NCI-H226 (cell line): Measurements from ENCODE around the gene PCDHGA5.
A peak's percentile ranks its signal among the peaks of the same experiment; 100 is the strongest.
"Not testable (repeated sequence)": the region's sequence is repeated elsewhere in the genome, so short reads cannot be mapped to it uniquely, and the experiment has no call there.

ENCODE experiments used
- DNase-seq: peaks from one replicate; pipeline ENCODE4 v3.0.0-alpha.2; 2015

Gene PCDHGA5

GRCh38 chr5:141388661-141389060, 24.7 kb downstream of the PCDHGA5 start:
- no peak for DNase-seq

DNA sequence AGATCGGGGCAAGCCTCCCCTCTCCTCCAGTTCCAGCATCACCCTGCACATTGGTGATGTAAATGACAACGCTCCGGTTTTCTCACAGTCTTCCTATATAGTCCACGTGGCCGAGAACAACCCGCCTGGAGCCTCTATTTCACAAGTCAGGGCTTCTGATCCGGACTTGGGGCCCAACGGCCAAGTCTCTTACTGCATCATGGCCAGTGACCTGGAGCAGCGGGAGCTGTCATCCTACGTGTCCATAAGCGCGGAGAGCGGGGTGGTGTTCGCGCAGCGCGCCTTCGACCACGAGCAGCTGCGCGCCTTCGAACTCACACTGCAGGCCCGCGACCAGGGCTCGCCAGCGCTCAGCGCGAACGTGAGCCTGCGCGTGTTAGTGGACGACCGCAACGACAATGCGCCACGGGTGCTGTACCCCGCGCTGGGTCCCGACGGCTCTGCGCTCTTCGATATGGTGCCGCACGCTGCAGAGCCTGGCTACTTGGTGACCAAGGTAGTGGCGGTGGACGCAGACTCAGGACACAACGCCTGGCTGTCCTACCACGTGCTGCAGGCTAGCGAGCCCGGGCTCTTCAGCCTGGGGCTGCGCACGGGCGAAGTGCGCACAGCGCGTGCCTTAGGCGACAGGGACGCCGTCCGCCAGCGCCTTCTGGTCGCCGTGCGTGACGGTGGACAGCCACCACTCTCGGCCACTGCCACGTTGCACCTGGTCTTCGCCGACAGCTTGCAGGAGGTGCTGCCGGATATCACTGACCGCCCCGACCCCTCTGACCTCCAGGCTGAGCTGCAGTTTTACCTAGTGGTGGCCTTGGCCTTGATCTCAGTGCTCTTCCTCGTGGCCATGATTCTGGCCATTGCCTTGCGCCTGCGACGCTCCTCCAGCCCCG, 25.4 kb downstream of the PCDHGA5 start:
- no peak for DNase-seq

- no peak for DNase-seq
These were observed 28.7 kb downstream of the PCDHGA5 start, which contains the start of gene PCDHGA8 for GRCh38 chr5:141392429-141393198. Gene PCDHGA8 (plus strand): TSS chr5:141392633. CDS start chr5:141392814, 181 bp downstream.

DNA sequence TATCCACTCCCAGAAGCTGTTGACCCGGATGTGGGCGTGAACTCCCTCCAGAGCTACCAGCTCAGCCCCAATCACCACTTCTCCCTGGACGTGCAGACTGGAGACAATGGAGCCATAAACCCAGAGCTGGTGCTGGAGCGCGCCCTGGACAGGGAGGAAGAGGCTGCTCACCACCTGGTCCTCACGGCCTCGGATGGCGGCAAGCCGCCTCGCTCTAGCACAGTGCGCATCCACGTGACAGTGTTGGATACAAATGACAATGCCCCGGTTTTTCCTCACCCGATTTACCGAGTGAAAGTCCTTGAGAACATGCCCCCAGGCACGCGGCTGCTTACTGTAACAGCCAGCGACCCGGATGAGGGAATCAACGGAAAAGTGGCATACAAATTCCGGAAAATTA, 29.3 kb downstream of the PCDHGA5 start:
- no peak for DNase-seq

GRCh38 chr5:141394401-141395187, 30.6 kb downstream of the PCDHGA5 start:
- not testable (repeated sequence) for DNase-seq

GRCh38 chr5:141397756-141398551, 34.0 kb downstream of the PCDHGA5 start, which contains the start of gene PCDHGB5:
Gene PCDHGB5 (plus strand): TSS chr5:141397947. CDS start chr5:141398128, 181 bp downstream.
- not testable (repeated sequence) for DNase-seq

- DNase-seq: no peak
These were observed 34.6 kb downstream of the PCDHGA5 start for GRCh38 chr5:141398608-141399007.

- no peak for DNase-seq
These were observed 35.7 kb downstream of the PCDHGA5 start for GRCh38 chr5:141399555-141400258.

DNA sequence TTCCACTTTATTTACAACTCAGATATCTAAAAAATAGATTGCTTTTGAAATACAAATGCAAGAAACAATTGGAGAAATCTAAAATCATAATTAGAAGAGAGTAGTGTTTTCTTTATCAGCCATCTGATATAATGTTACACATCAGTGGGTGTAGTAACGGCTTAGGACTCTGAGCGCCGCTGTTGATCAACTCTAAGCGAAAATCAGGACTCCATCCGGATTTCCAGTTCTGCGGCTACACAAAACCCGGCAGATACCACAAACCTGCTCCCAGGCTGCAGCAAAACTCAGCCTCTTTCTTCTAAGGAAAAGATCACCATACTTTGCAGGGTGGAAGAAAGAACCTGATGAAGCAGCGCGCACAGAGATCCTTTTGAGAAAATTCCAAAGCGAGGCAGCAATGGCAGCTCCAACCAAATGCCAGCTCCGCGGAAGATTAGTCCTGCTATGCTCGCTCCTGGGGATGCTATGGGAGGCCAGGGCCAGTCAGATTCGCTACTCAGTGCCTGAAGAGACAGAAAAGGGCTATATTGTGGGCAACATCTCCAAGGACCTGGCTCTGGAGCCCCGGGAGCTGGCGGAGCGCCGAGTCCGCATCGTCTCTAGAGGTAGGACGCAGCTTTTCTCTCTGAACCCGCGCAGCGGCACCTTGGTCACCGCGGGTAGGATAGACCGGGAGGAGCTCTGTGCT, 38.7 kb downstream of the PCDHGA5 start, which contains the start of gene PCDHGA9:
PCDHGA9 (plus strand) TSS at position 226 of the 691 bp plus-strand sequence; CDS start at position 401, 175 bp downstream.
- DNase-seq: no peak

DNA sequence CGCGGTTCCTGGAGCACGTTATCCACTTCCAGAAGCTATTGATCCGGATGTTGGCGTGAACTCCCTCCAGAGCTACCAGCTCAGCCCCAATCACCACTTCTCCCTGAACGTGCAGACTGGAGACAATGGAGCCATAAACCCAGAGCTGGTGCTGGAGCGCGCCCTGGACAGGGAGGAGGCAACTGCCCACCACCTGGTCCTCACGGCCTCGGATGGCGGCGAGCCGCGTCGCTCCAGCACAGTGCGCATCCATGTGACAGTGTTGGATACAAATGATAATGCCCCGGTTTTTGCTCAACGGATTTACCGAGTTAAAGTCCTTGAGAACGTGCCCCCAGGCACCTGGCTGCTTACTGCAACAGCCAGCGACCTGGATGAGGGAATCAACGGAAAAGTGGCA, 39.4 kb downstream of the PCDHGA5 start:
- DNase-seq: no peak

DNA sequence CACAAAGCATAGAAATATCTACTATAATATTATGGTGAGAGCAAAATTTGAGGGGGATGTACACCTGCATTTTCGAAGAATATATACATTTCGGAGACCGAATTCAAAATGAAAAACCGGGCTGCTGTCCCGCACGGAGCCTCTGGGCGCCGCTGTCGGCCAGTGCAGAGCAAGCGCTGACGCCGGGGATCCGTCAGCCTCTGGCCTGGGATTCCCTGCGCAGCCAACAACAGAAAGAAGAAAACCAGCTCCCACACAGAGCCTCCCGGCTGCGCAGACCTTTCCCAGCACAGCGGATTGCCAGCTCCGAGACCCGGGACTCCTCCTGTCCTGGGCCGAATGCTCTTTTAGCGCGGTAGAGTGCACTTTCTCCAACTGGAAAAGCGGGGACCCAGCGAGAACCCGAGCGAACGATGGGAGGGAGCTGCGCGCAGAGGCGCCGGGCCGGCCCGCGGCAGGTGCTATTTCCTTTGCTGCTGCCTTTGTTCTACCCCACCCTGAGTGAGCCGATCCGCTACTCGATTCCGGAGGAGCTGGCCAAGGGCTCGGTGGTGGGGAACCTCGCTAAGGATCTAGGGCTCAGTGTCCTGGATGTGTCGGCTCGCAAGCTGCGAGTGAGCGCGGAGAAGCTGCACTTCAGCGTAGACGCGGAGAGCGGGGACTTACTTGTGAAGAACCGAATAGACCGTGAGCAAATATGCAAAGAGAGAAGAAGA, 44.0 kb downstream of the PCDHGA5 start, which contains the start of gene PCDHGB6:
PCDHGB6 (plus strand) TSS at position 232 of the 716 bp plus-strand sequence; CDS start at position 414, 182 bp downstream.
- DNase-seq: not testable (repeated sequence)

- DNase-seq: no peak
These were observed 45.8 kb downstream of the PCDHGA5 start for GRCh38 chr5:141409598-141410306.

- no peak for DNase-seq
These were observed 47.6 kb downstream of the PCDHGA5 start for GRCh38 chr5:141411575-141411974.

DNA sequence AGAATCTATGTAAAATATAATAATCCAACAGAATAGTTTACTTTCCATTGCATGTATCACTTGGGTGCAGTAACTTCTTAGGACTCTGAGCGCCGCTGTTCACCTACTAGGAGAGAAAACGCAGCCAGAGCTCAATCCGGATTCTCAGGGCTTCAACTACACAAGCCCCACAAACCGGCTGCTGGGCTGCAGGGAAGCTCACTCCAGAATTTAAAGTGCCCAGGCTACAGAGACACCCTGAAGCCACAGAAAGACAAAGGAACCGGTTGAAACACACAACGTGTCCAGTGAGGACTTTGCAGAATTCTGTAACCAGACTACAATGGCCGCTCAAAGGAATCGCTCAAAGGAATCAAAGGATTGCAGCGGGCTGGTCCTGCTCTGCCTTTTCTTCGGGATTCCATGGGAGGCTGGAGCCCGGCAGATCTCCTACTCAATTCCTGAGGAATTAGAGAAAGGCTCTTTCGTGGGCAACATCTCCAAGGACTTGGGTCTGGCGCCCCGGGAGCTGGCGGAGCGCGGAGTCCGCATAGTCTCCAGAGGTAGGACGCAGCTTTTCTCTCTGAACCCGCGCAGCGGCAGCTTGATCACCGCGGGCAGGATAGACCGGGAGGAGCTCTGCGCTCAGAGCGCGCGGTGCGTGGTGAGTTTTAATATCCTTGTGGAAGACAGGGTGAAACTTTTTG, 49.0 kb downstream of the PCDHGA5 start, which contains the start of gene PCDHGA10:
PCDHGA10 (plus strand) TSS at position 134 of the 686 bp plus-strand sequence; CDS start at position 323, 189 bp downstream.
- DNase-seq: peak; percentile 56

DNA sequence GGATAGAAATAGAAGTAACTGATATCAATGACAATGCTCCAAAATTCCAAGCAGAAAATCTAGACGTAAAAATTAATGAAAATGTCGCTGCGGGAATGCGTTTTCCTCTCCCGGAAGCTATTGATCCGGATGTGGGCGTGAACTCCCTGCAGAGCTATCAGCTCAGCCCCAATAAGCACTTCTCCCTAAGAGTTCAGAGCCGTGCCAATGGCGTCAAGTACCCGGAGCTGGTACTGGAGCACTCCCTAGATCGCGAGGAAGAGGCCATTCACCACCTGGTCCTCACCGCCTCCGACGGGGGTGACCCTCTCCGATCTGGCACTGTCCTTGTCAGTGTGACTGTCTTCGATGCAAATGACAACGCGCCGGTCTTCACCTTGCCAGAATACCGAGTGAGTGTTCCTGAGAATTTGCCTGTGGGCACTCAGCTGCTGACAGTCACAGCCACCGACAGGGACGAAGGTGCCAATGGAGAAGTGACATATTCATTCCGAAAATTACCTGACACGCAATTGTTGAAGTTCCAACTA, 49.6 kb downstream of the PCDHGA5 start:
- DNase-seq: no peak

- not testable (repeated sequence) for DNase-seq
These were observed 50.7 kb downstream of the PCDHGA5 start for GRCh38 chr5:141414548-141415274.

- DNase-seq: not testable (repeated sequence)
These were observed 51.3 kb downstream of the PCDHGA5 start for GRCh38 chr5:141415275-141415618.
